KOPT-K1 (cell line): ENCODE measurements around the gene GMDS.

Experiments used
- H3K27ac ChIP-seq: fragments of 200-600 bp; sonication (generic); 2 replicates; pipeline ENCODE4 v1.5.1; 2016; ENCODE audit warnings: antibody characterized with exemption, mild to moderate bottlenecking, low read depth, low read length; ENCODE audit not compliant: poor library complexity, severe bottlenecking
- H3K36me3 ChIP-seq: fragments of 200-600 bp; sonication (generic); 2 replicates; pipeline ENCODE4 v1.5.1; 2017; ENCODE audit warnings: antibody characterized with exemption, mild to moderate bottlenecking, low read length, moderate library complexity; ENCODE audit not compliant: insufficient read depth
- H3K9me3 ChIP-seq: fragments of 200-600 bp; sonication (generic); 2 replicates; pipeline ENCODE4 v1.5.1; 2017; ENCODE audit warnings: antibody characterized with exemption, low read length, mild to moderate bottlenecking; ENCODE audit not compliant: insufficient read depth, poor library complexity, severe bottlenecking

GMDS gene

GRCh38 chr6:1896897-1897296 lies 348.5 kb downstream of the GMDS start:
- H3K9me3 ChIP-seq: no peaks in the 10 kb centered on the region
- H3K27ac ChIP-seq: no peak overlapping the region
- no peaks in the 10 kb centered on the region for H3K36me3 ChIP-seq

GRCh38 chr6:1895721-1896120 lies 349.7 kb downstream of the GMDS start:
- H3K9me3 ChIP-seq: no peaks in the 10 kb centered on the region
- H3K36me3 ChIP-seq: no peaks in the 10 kb centered on the region
- no peak overlapping the region for H3K27ac ChIP-seq

- no peak overlapping the region for H3K27ac ChIP-seq
- H3K36me3 ChIP-seq: no peaks in the 10 kb centered on the region
- H3K9me3 ChIP-seq: no peaks in the 10 kb centered on the region
These were observed 350.5 kb downstream of the GMDS start for GRCh38 chr6:1894954-1895353.

- H3K9me3 ChIP-seq: no peaks in the 10 kb centered on the region
- no peak overlapping the region for H3K27ac ChIP-seq
- no peaks in the 10 kb centered on the region for H3K36me3 ChIP-seq
These were observed 351.8 kb downstream of the GMDS start for GRCh38 chr6:1893470-1894130.

GRCh38 chr6:1892716-1893115 lies 352.7 kb downstream of the GMDS start:
- no peaks in the 10 kb centered on the region for H3K36me3 ChIP-seq
- no peaks in the 10 kb centered on the region for H3K9me3 ChIP-seq
- H3K27ac ChIP-seq: no peak overlapping the region

GRCh38 chr6:1890987-1891386 lies 354.4 kb downstream of the GMDS start:
- H3K27ac ChIP-seq: no peak overlapping the region
- no peaks in the 10 kb centered on the region for H3K36me3 ChIP-seq
- no peaks in the 10 kb centered on the region for H3K9me3 ChIP-seq

- Histone ChIP-seq H3K9me3 (no peaks in the 10 kb centered on the region), H3K27ac (no peak overlapping the region), H3K36me3 (no peaks in the 10 kb centered on the region)
These were observed 355.3 kb downstream of the GMDS start for GRCh38 chr6:1890071-1890470.

- Histone ChIP-seq H3K9me3 (no peaks in the 10 kb centered on the region), H3K36me3 (no peaks in the 10 kb centered on the region), H3K27ac (no peak overlapping the region)
These were observed 359.8 kb downstream of the GMDS start for GRCh38 chr6:1885576-1886011.

- Histone ChIP-seq H3K36me3 (no peaks in the 10 kb centered on the region), H3K27ac (no peak overlapping the region), H3K9me3 (no peaks in the 10 kb centered on the region)
These were observed 361.1 kb downstream of the GMDS start for GRCh38 chr6:1884313-1884712.

GRCh38 chr6:1878330-1878729 lies 367.1 kb downstream of the GMDS start:
- Histone ChIP-seq H3K27ac (no peak overlapping the region), H3K9me3 (no peaks in the 10 kb centered on the region), H3K36me3 (no peaks in the 10 kb centered on the region)

GRCh38 chr6:1873781-1874180 lies 371.6 kb downstream of the GMDS start:
- Histone ChIP-seq H3K9me3 (no peaks in the 10 kb centered on the region), H3K27ac (no peak overlapping the region), H3K36me3 (no peaks in the 10 kb centered on the region)

GRCh38 chr6:1872649-1873131 lies 372.7 kb downstream of the GMDS start:
- H3K9me3 ChIP-seq: no peaks in the 10 kb centered on the region
- no peak overlapping the region for H3K27ac ChIP-seq
- H3K36me3 ChIP-seq: no peaks in the 10 kb centered on the region

- Histone ChIP-seq H3K9me3 (no peaks in the 10 kb centered on the region), H3K27ac (no peak overlapping the region), H3K36me3 (no peaks in the 10 kb centered on the region)
These were observed 373.6 kb downstream of the GMDS start for GRCh38 chr6:1871724-1872315.

GRCh38 chr6:1870932-1871331 lies 374.5 kb downstream of the GMDS start:
- Histone ChIP-seq H3K27ac (no peak overlapping the region), H3K36me3 (no peaks in the 10 kb centered on the region)

GRCh38 chr6:1870251-1870650 lies 375.2 kb downstream of the GMDS start:
- H3K36me3 ChIP-seq: no peaks in the 10 kb centered on the region
- H3K27ac ChIP-seq: no peak overlapping the region
- H3K9me3 ChIP-seq: no peaks in the 10 kb centered on the region

More at GRCh38 chr6:1870932-1871331, 374.5 kb downstream of the GMDS start:
- H3K9me3 ChIP-seq: no peaks in the 10 kb centered on the region

- Histone ChIP-seq H3K36me3 (no peaks in the 10 kb centered on the region), H3K9me3 (no peaks in the 10 kb centered on the region), H3K27ac (no peak overlapping the region)
These were observed 375.6 kb downstream of the GMDS start for GRCh38 chr6:1869769-1870168.
